ENCODE data around the gene CSAD.

DNA sequence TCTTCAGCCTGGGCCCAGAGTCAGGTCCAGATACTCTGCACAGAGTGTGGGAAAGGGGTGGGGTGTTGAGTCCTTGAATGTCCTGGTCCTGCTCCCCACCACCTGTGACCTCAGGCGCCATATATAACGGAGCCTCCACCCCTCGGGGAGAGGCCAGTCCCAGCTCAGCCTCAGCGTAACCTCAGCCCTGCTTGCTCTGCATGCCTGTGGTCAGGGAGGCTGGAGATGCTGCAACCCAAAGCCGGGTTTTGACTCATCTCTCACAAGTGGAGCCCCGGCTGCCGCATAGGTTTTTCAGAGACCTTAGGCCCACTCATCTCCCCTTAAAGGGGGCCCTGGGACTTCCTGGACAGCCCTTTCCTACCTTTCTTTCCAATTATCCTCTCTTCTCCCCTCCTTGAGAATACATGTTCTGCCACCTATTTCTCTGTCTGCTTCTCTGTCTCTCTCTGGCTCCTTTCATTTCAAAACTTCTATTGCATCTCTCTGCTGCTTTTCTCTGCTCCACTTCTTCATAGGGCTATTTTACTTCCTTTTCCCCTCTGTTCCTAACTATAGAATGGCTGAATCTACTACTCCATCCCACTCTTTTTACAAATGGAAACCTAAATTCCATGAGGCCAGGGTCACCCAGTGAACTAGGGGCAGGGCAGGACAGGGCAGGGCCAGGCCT is 25.2 kb upstream of the CSAD start:
- TF ChIP-seq, protein P1, sequence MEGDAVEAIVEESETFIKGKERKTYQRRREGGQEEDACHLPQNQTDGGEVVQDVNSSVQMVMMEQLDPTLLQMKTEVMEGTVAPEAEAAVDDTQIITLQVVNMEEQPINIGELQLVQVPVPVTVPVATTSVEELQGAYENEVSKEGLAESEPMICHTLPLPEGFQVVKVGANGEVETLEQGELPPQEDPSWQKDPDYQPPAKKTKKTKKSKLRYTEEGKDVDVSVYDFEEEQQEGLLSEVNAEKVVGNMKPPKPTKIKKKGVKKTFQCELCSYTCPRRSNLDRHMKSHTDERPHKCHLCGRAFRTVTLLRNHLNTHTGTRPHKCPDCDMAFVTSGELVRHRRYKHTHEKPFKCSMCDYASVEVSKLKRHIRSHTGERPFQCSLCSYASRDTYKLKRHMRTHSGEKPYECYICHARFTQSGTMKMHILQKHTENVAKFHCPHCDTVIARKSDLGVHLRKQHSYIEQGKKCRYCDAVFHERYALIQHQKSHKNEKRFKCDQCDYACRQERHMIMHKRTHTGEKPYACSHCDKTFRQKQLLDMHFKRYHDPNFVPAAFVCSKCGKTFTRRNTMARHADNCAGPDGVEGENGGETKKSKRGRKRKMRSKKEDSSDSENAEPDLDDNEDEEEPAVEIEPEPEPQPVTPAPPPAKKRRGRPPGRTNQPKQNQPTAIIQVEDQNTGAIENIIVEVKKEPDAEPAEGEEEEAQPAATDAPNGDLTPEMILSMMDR (IDR thresholded peaks at IDR 0.05) = no peak
- no peak for TF ChIP-seq POLR2A (IDR thresholded peaks at IDR 0.05)
